Measurements from ENCODE around the gene IL10RB. TPM values are rescaled to one million over a fixed set of nuclear protein-coding genes. Genes with fewer than 3 reads are reported as not detected.

Gene IL10RB
- total and polyA plus RNA-seq, 7 donors, result 15.0 to 66.8 (median 26.2) TPM

- H3K9me3 ChIP-seq, result no peaks in the 10 kb centered on the region
- no peak for DNase-seq
- intact Hi-C loops (cut with DNase I), result no loop called here
- peaks cover 0 to 22% (median 14%) of the 10 kb centered on the region in 4 donors for H3K4me1 ChIP-seq
- 46 to 66% methylated on average over 3 of the region's 3 CpGs for WGBS, 2 donors
- H3K36me3 ChIP-seq, result no peaks in the 10 kb centered on the region
- TF ChIP-seq CTCF (IDR thresholded peaks at IDR 0.05) (no peak), POLR2A (IDR thresholded peaks at IDR 0.05) (no peak)
- no peak overlapping the region for H3K4me3 ChIP-seq
- no peak overlapping the region for H3K27ac ChIP-seq
- H3K27me3 ChIP-seq, result no peaks in the 10 kb centered on the region
These were observed 37.7 kb upstream of the IL10RB start for GRCh38 chr21:33228455-33228854.

- H3K4me3 ChIP-seq, result peak overlapping the region; percentile 86 to 100 (median 96)
- H3K36me3 ChIP-seq, result no peaks in the 10 kb centered on the region
- TF ChIP-seq EP300 (IDR thresholded peaks at IDR 0.05) (no peak), CTCF (IDR thresholded peaks at IDR 0.05) (no peak), POLR2A (IDR thresholded peaks at IDR 0.05) (no peak), POLR2AphosphoS5 (IDR thresholded peaks at IDR 0.05) (no peak)
- intact Hi-C loops (cut with DNase I), result loop anchor here (1.0 kb wide), 1 partner anchor 30 kb away; no protein-coding TSS in a partner anchor
- WGBS, 2 donors, result 41 to 44% methylated on average over 18 of the region's 18 CpGs
- DNase-seq, result no peak
- H3K27ac ChIP-seq, result peak overlapping the region; percentile 96 to 98 (median 98)
- H3K27me3 ChIP-seq, result no peaks in the 10 kb centered on the region
- H3K9me3 ChIP-seq, result no peaks in the 10 kb centered on the region
- peaks cover 0 to 22% (median 14%) of the 10 kb centered on the region in 4 donors for H3K4me1 ChIP-seq
These were observed 36.9 kb upstream of the IL10RB start for GRCh38 chr21:33229099-33229783.

- Histone ChIP-seq H3K9me3 (no peaks in the 10 kb centered on the region), H3K36me3 (no peaks in the 10 kb centered on the region), H3K4me3 (peak within 1 kb of the TSS; percentile 86 to 100 (median 96)), H3K4me1 (peaks cover 0 to 22% (median 14%) of the 10 kb centered on the region in 4 donors), H3K27me3 (no peaks in the 10 kb centered on the region), H3K27ac (peak within 1 kb of the TSS; percentile 96 to 98 (median 98))
- peak; percentile 78 for DNase-seq
- intact Hi-C loops (cut with DNase I), result loop anchor here (1.0 to 2.0 kb wide), 3 partner anchors 31 to 95 kb away; partner anchors contain the start of genes IFNAR1 and IL10RB
- TF ChIP-seq POLR2AphosphoS5 (IDR thresholded peaks at IDR 0.05), result peak; percentile 64 to 88 (median 86)
- TF ChIP-seq EP300 (IDR thresholded peaks at IDR 0.05), result no peak
- peak in 1 of 2 donors; percentile 48 for TF ChIP-seq POLR2A (IDR thresholded peaks at IDR 0.05)
- WGBS, 2 donors, result 0 to 1% methylated on average over 95 of the region's 95 CpGs
These were observed 36.2 kb upstream of the IL10RB start, which contains the start of gene IFNAR2 for GRCh38 chr21:33229784-33230544. TSS of gene IFNAR2 (plus strand) at chr21:33229938. CDS start at chr21:33241923, 11,985 bp downstream.

- WGBS, 2 donors, result 1% methylated on average over 30 of the region's 30 CpGs
- DNase-seq, result peak; percentile 76
- Histone ChIP-seq H3K4me1 (peaks cover 0 to 22% (median 14%) of the 10 kb centered on the region in 4 donors), H3K27me3 (no peaks in the 10 kb centered on the region), H3K36me3 (no peaks in the 10 kb centered on the region), H3K27ac (peak overlapping the region; percentile 96 to 98 (median 98)), H3K9me3 (no peaks in the 10 kb centered on the region), H3K4me3 (peak overlapping the region; percentile 86 to 100 (median 96))
- TF ChIP-seq POLR2AphosphoS5 (IDR thresholded peaks at IDR 0.05) (peak in 1 of 4 donors; percentile 8), POLR2A (IDR thresholded peaks at IDR 0.05) (no peak)
- intact Hi-C loops (cut with DNase I), result loop anchor here (1.0 to 2.0 kb wide), 2 partner anchors 36 to 94 kb away; partner anchors contain the start of genes IFNAR1 and IL10RB
These were observed 35.4 kb upstream of the IL10RB start for GRCh38 chr21:33230545-33231324.

- H3K4me1 ChIP-seq, result peaks cover 0 to 24% (median 16%) of the 10 kb centered on the region in 4 donors
- TF ChIP-seq POLR2A (IDR thresholded peaks at IDR 0.05), result no peak
- no peak for DNase-seq
- H3K4me3 ChIP-seq, result peak overlapping the region in 2 of 4 donors; percentile 86 to 97
- WGBS, 2 donors, result 61 to 79% methylated on average over 8 of the region's 8 CpGs
- peak overlapping the region in 2 of 4 donors; percentile 98 for H3K27ac ChIP-seq
- intact Hi-C loops (cut with DNase I), result loop anchor here (2.0 kb wide), 1 partner anchor 93 kb away; the partner anchor contains the start of gene IFNAR1
- no peaks in the 10 kb centered on the region for H3K36me3 ChIP-seq
- H3K27me3 ChIP-seq, result no peaks in the 10 kb centered on the region
- no peaks in the 10 kb centered on the region for H3K9me3 ChIP-seq
These were observed 34.6 kb upstream of the IL10RB start for GRCh38 chr21:33231526-33231925.

Data from sigmoid colon (tissue), 7 donors.